ENCODE results near the gene ZNF609.
"Not testable (repeated sequence)": the region's sequence is repeated elsewhere in the genome, so short reads cannot be mapped to it uniquely, and the experiment has no call there.

Gene ZNF609

GRCh38 chr15:64639744-64640143 lies 179.4 kb downstream of the ZNF609 start:
- H3K4me3 ChIP-seq (ENCODE audit: low read depth, low read length); H3K9ac ChIP-seq (ENCODE audit: low read length); H3K9me3 ChIP-seq (ENCODE audit: control insufficient read depth, insufficient read depth, low read depth, low read length); H3K36me3 ChIP-seq (ENCODE audit: control insufficient read depth, insufficient read depth, low read length); H3K27ac ChIP-seq (ENCODE audit: low read depth, low read length); H3K27me3 ChIP-seq (ENCODE audit: control insufficient read depth, insufficient read depth, low read length): not testable (repeated sequence)
- H3K4me1 ChIP-seq (ENCODE audit: control insufficient read depth, insufficient read depth, low read length): peaks cover 24% of the 10 kb centered on the region

DNA sequence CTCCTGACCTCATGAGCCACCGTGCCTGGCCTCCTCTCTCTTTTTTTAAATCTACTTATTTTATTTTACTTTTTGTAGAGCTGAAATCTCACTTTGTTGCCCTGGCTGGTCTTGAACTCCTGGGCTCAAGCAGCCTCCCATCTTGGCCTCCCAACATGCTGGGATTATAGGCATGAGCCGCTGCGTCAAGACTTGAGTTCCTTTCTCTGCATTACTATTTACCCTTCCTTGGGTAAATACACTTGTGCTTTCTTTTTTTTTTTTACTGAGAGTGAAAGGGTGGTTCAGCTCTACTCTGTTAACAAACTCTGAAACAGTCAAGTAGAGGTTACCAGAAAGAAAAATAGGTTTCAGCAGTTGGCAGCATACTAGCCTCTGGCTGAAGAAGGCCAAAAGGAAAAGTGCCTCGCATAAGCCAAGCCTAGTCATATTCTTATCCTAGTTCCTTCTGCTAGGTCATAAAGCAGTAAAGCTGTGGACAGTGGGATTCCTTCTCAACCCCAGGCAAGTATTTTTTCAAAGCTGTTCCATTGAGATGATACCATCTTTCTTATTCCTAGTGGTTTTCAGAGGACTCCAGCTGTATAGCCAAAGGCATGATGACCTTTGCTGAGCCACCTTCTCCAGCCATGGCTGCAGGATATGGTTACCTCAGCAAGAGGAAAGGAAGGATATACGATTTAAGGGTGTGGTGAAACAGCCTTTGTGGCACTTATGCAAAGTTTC lies 179.9 kb downstream of the ZNF609 start:
- Histone ChIP-seq H3K36me3 (ENCODE audit: control insufficient read depth, insufficient read depth, low read length) (0 out of 2 replicates have a peak, but pooled peaks cover 3% of the 10 kb centered on the region), H3K27ac (ENCODE audit: low read depth, low read length) (no peak overlapping the region), H3K4me1 (ENCODE audit: control insufficient read depth, insufficient read depth, low read length) (peaks cover 19% of the 10 kb centered on the region), H3K9me3 (ENCODE audit: control insufficient read depth, insufficient read depth, low read depth, low read length) (peaks cover 3% of the 10 kb centered on the region; the same call in 1 of the 2 replicates), H3K27me3 (ENCODE audit: control insufficient read depth, insufficient read depth, low read length) (no peaks in the 10 kb centered on the region), H3K4me3 (ENCODE audit: low read depth, low read length) (no peak overlapping the region), H3K9ac (ENCODE audit: low read length) (no peak overlapping the region)

DNA sequence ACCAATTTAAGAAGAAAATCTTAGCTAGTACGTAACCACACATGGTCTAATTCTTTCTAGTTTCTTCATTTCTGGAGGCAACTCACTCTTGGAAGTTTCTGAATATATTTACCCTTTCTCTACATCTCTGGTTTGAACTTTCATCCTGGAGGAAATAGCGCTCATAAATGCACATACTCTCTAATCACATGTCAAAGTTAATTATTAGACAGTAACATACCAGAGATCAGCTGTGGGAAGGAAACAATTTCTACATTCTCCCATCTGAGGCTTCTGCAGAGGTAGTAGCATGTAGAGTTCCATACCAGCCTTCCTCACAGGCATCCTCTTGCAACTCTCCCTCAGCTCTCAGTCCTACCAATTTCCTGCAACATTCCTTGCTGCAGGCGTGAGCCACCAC lies 182.5 kb downstream of the ZNF609 start:
- Histone ChIP-seq H3K9me3 (ENCODE audit: control insufficient read depth, insufficient read depth, low read depth, low read length) (no peaks in the 10 kb centered on the region), H3K4me3 (ENCODE audit: low read depth, low read length) (no peak overlapping the region), H3K36me3 (ENCODE audit: control insufficient read depth, insufficient read depth, low read length) (no peaks in the 10 kb centered on the region), H3K4me1 (ENCODE audit: control insufficient read depth, insufficient read depth, low read length) (peaks cover 7% of the 10 kb centered on the region), H3K27me3 (ENCODE audit: control insufficient read depth, insufficient read depth, low read length) (no peaks in the 10 kb centered on the region), H3K27ac (ENCODE audit: low read depth, low read length) (no peak overlapping the region), H3K9ac (ENCODE audit: low read length) (no peak overlapping the region)

DNA sequence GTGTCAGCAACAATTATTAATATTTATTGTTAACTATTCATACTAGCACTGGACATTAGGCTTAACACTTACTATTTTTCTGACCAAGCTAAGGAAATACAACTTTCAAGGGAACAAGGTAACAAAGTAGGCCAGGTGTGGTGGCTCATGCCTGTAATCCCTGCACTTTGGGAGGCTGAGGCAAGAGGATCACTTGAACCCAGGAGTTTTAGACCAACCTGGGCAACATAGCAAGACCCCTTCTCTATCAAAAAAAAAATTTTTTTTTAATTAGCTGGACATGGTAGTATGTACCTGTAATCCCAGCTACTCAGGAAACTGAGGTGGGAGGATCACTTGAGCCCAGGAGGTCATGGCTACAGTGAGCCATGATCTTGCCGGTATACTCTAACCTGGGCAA lies 183.3 kb downstream of the ZNF609 start:
- H3K4me1 ChIP-seq (ENCODE audit: control insufficient read depth, insufficient read depth, low read length): peaks cover 7% of the 10 kb centered on the region
- no peak overlapping the region for H3K9ac ChIP-seq (ENCODE audit: low read length)
- no peaks in the 10 kb centered on the region for H3K36me3 ChIP-seq (ENCODE audit: control insufficient read depth, insufficient read depth, low read length)

DNA sequence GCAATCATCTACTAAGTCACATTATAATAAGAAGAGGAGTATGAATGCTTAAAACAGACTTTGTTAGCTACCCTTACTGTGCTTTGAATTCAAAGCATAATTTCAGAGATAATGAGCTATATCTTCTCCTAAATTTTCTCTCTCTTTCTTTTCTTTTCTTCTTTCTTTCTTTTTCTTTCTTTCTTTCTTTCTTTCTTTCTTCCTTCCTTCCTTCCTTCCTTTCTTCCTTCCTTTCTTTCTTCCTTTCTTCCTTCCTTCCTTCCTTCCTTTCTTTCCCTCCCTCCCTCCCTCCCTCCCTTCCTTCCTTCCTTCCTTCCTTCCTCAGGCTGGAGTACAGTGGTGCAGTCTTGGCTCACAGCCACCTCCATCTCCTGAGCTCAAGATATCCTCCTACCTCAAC lies 184.4 kb downstream of the ZNF609 start:
- H3K36me3 ChIP-seq (ENCODE audit: control insufficient read depth, insufficient read depth, low read length); H3K9me3 ChIP-seq (ENCODE audit: control insufficient read depth, insufficient read depth, low read depth, low read length); H3K9ac ChIP-seq (ENCODE audit: low read length); H3K4me3 ChIP-seq (ENCODE audit: low read depth, low read length); H3K27ac ChIP-seq (ENCODE audit: low read depth, low read length); H3K4me1 ChIP-seq (ENCODE audit: control insufficient read depth, insufficient read depth, low read length); H3K27me3 ChIP-seq (ENCODE audit: control insufficient read depth, insufficient read depth, low read length): not testable (repeated sequence)

More for the DNA sequence above, 183.3 kb downstream of the ZNF609 start:
- Histone ChIP-seq H3K27ac (ENCODE audit: low read depth, low read length) (no peak overlapping the region), H3K9me3 (ENCODE audit: control insufficient read depth, insufficient read depth, low read depth, low read length) (no peaks in the 10 kb centered on the region), H3K4me3 (ENCODE audit: low read depth, low read length) (no peak overlapping the region), H3K27me3 (ENCODE audit: control insufficient read depth, insufficient read depth, low read length) (no peaks in the 10 kb centered on the region)

DNA sequence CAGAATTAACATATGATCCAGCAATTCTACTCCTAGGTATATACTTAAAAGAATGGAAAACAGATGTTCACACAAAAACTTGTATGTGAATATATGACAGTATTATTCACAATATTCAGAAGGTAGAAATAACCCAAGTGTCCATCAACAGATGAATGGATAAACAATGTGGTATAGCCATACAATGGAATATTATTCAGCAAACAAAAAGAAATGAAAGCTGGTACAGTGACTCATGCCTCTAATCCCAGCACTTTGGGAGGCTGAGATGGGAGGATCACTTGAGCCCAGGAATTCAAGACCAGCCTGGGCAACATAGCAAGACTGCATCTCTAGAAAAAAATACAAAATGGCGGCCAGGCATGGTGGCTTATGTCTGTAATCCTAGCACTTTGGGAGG lies 185.6 kb downstream of the ZNF609 start:
- Histone ChIP-seq H3K27me3 (ENCODE audit: control insufficient read depth, insufficient read depth, low read length) (no peaks in the 10 kb centered on the region), H3K9me3 (ENCODE audit: control insufficient read depth, insufficient read depth, low read depth, low read length) (no peaks in the 10 kb centered on the region), H3K4me3 (ENCODE audit: low read depth, low read length) (no peak overlapping the region), H3K27ac (ENCODE audit: low read depth, low read length) (no peak overlapping the region), H3K9ac (ENCODE audit: low read length) (no peak overlapping the region), H3K36me3 (ENCODE audit: control insufficient read depth, insufficient read depth, low read length) (no peaks in the 10 kb centered on the region), H3K4me1 (ENCODE audit: control insufficient read depth, insufficient read depth, low read length) (peaks cover 1% of the 10 kb centered on the region; the same call in 1 of the 2 replicates)

GRCh38 chr15:64647367-64647766 lies 187.0 kb downstream of the ZNF609 start:
- H3K4me3 ChIP-seq (ENCODE audit: low read depth, low read length): no peak overlapping the region
- no peak overlapping the region for H3K9ac ChIP-seq (ENCODE audit: low read length)
- no peaks in the 10 kb centered on the region for H3K9me3 ChIP-seq (ENCODE audit: control insufficient read depth, insufficient read depth, low read depth, low read length)
- peaks cover 10% of the 10 kb centered on the region; the same call in 1 of the 2 replicates for H3K4me1 ChIP-seq (ENCODE audit: control insufficient read depth, insufficient read depth, low read length)
- H3K27ac ChIP-seq (ENCODE audit: low read depth, low read length): no peak overlapping the region
- no peaks in the 10 kb centered on the region for H3K27me3 ChIP-seq (ENCODE audit: control insufficient read depth, insufficient read depth, low read length)
- H3K36me3 ChIP-seq (ENCODE audit: control insufficient read depth, insufficient read depth, low read length): no peaks in the 10 kb centered on the region

DNA sequence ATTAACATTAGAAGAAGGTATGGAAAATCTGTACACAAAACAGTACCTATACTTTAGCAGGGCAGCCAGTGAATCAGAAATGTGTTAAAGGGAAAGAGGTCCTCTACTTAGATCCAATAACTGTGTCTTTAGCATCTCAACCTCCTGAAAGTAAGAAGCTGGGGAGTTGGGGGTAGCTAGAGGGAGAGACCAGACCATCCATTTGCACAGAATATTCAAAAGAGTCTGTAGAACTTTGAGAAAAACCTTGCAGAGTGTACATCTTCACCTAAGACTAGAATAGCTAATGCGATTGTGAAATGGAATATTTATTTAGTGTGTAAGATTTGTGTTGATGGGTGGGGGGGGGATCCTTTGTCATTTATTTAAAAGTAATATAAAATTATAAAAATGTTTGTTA lies 190.2 kb downstream of the ZNF609 start:
- Histone ChIP-seq H3K27ac (ENCODE audit: low read depth, low read length) (no peak overlapping the region), H3K9ac (ENCODE audit: low read length) (no peak overlapping the region), H3K36me3 (ENCODE audit: control insufficient read depth, insufficient read depth, low read length) (no peaks in the 10 kb centered on the region), H3K9me3 (ENCODE audit: control insufficient read depth, insufficient read depth, low read depth, low read length) (no peaks in the 10 kb centered on the region), H3K4me3 (ENCODE audit: low read depth, low read length) (no peak overlapping the region), H3K4me1 (ENCODE audit: control insufficient read depth, insufficient read depth, low read length) (peaks cover 10% of the 10 kb centered on the region; the same call in 1 of the 2 replicates), H3K27me3 (ENCODE audit: control insufficient read depth, insufficient read depth, low read length) (no peaks in the 10 kb centered on the region)

DNA sequence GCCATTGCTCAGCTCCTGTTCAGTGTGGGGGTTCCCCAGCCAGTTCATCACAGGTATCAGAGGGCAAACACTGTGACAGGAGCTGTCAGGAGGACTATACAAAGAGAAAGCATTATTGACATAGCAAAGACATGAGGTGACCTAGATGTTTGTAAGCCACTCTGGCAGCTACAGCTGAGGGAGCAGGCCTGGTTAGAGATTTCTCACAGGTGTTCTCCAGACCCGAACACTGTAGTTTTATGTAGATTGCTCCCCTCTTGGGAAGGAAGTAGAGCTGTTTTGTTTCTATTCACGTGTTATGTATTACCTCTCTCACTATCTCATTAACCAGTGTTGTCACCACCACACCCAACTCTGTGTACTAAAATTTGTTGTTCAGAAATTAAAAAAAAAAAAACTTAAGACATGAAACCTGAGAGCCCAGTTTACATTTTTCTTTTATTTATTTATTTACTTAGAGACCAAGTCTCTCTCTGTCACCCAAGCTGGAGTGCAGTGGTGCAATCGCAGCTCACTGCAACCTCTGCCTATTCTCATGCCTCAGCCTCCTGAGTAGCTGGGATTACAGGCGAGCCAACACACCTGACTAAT lies 191.3 kb downstream of the ZNF609 start:
- Histone ChIP-seq H3K4me1 (ENCODE audit: control insufficient read depth, insufficient read depth, low read length) (peaks cover 10% of the 10 kb centered on the region; the same call in 1 of the 2 replicates), H3K4me3 (ENCODE audit: low read depth, low read length) (no peak overlapping the region), H3K9me3 (ENCODE audit: control insufficient read depth, insufficient read depth, low read depth, low read length) (no peaks in the 10 kb centered on the region), H3K9ac (ENCODE audit: low read length) (no peak overlapping the region), H3K27me3 (ENCODE audit: control insufficient read depth, insufficient read depth, low read length) (no peaks in the 10 kb centered on the region), H3K27ac (ENCODE audit: low read depth, low read length) (no peak overlapping the region), H3K36me3 (ENCODE audit: control insufficient read depth, insufficient read depth, low read length) (no peaks in the 10 kb centered on the region)

DNA sequence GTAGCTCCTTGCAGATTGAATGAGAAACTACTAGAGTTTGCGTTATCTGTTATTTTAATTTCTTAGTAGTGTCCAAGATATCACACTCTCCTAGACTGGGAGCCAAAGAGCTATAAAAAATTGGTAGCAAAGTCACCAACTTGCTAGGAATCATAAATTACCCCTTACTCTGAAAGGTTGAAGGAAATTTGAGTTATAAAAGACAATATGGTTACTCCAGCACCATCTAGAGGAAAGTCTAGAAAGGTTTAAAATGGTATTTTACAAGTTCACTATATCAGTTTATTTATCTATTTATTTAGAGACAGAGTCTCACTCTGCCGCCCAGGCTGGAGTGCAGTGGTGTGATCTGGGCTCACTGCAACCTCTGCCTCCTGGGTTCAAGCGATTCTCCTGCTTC lies 193.4 kb downstream of the ZNF609 start:
- Histone ChIP-seq H3K36me3 (ENCODE audit: control insufficient read depth, insufficient read depth, low read length) (no peaks in the 10 kb centered on the region), H3K4me3 (ENCODE audit: low read depth, low read length) (no peak overlapping the region), H3K9me3 (ENCODE audit: control insufficient read depth, insufficient read depth, low read depth, low read length) (no peaks in the 10 kb centered on the region), H3K4me1 (ENCODE audit: control insufficient read depth, insufficient read depth, low read length) (peaks cover 10% of the 10 kb centered on the region; the same call in 1 of the 2 replicates), H3K9ac (ENCODE audit: low read length) (no peak overlapping the region), H3K27ac (ENCODE audit: low read depth, low read length) (no peak overlapping the region), H3K27me3 (ENCODE audit: control insufficient read depth, insufficient read depth, low read length) (no peaks in the 10 kb centered on the region)

GRCh38 chr15:64656508-64656907 lies 196.1 kb downstream of the ZNF609 start:
- H3K4me3 ChIP-seq (ENCODE audit: low read depth, low read length): no peak overlapping the region
- no peaks in the 10 kb centered on the region for H3K9me3 ChIP-seq (ENCODE audit: control insufficient read depth, insufficient read depth, low read depth, low read length)
- H3K4me1 ChIP-seq (ENCODE audit: control insufficient read depth, insufficient read depth, low read length): peaks cover 4% of the 10 kb centered on the region; the same call in 1 of the 2 replicates
- H3K36me3 ChIP-seq (ENCODE audit: control insufficient read depth, insufficient read depth, low read length): no peaks in the 10 kb centered on the region
- no peak overlapping the region for H3K27ac ChIP-seq (ENCODE audit: low read depth, low read length)
- no peaks in the 10 kb centered on the region for H3K27me3 ChIP-seq (ENCODE audit: control insufficient read depth, insufficient read depth, low read length)
- no peak overlapping the region for H3K9ac ChIP-seq (ENCODE audit: low read length)

All from HUES6 (cell line).